Measurements from ENCODE around the gene UBASH3B.

The UBASH3B gene

GRCh38 chr11:122715548-122716440 is 60.3 kb downstream of the UBASH3B start:
- in situ Hi-C loops (cut with HindIII; ENCODE audit: low sequenced_read_pairs) = loop anchor here (5.0 kb wide), 1 partner anchor 48 kb away; no protein-coding TSS in a partner anchor
- no peak for DNase-seq (ENCODE audit: low read depth)
- no peak overlapping the region for H3K4me3 ChIP-seq (ENCODE audit: low read depth, low read length)
- no peak for TF ChIP-seq CTCF (IDR thresholded peaks at IDR 0.05; ENCODE audit: low read depth, low read length, missing control alignments)

- in situ Hi-C loops (cut with HindIII; ENCODE audit: low sequenced_read_pairs) = loop anchor here (5.0 kb wide), 1 partner anchor 50 kb away; no protein-coding TSS in a partner anchor
- no peak for TF ChIP-seq CTCF (IDR thresholded peaks at IDR 0.05; ENCODE audit: low read depth, low read length, missing control alignments)
- no peak for DNase-seq (ENCODE audit: low read depth)
- no peak overlapping the region for H3K4me3 ChIP-seq (ENCODE audit: low read depth, low read length)
These were observed 61.8 kb downstream of the UBASH3B start for GRCh38 chr11:122717264-122717867.

- DNase-seq (ENCODE audit: low read depth) = no peak
- H3K4me3 ChIP-seq (ENCODE audit: low read depth, low read length) = no peak overlapping the region
- in situ Hi-C loops (cut with HindIII; ENCODE audit: low sequenced_read_pairs) = no loop called here
- TF ChIP-seq CTCF (IDR thresholded peaks at IDR 0.05; ENCODE audit: low read depth, low read length, missing control alignments) = no peak
These were observed 64.8 kb downstream of the UBASH3B start for GRCh38 chr11:122720107-122720881.

GRCh38 chr11:122721201-122721963 is 65.9 kb downstream of the UBASH3B start:
- no peak for TF ChIP-seq CTCF (IDR thresholded peaks at IDR 0.05; ENCODE audit: low read depth, low read length, missing control alignments)
- no peak for DNase-seq (ENCODE audit: low read depth)
- in situ Hi-C loops (cut with HindIII; ENCODE audit: low sequenced_read_pairs) = no loop called here
- no peak overlapping the region for H3K4me3 ChIP-seq (ENCODE audit: low read depth, low read length)

- no peak overlapping the region for H3K4me3 ChIP-seq (ENCODE audit: low read depth, low read length)
- no peak for TF ChIP-seq CTCF (IDR thresholded peaks at IDR 0.05; ENCODE audit: low read depth, low read length, missing control alignments)
- in situ Hi-C loops (cut with HindIII; ENCODE audit: low sequenced_read_pairs) = no loop called here
- no peak for DNase-seq (ENCODE audit: low read depth)
These were observed 66.4 kb downstream of the UBASH3B start for GRCh38 chr11:122721964-122722266.

GRCh38 chr11:122723106-122723505 is 67.6 kb downstream of the UBASH3B start:
- DNase-seq (ENCODE audit: low read depth) = no peak
- in situ Hi-C loops (cut with HindIII; ENCODE audit: low sequenced_read_pairs) = no loop called here
- H3K4me3 ChIP-seq (ENCODE audit: low read depth, low read length) = no peak overlapping the region
- TF ChIP-seq CTCF (IDR thresholded peaks at IDR 0.05; ENCODE audit: low read depth, low read length, missing control alignments) = no peak
